ENCODE results near the gene SLCO2A1.

DNA sequence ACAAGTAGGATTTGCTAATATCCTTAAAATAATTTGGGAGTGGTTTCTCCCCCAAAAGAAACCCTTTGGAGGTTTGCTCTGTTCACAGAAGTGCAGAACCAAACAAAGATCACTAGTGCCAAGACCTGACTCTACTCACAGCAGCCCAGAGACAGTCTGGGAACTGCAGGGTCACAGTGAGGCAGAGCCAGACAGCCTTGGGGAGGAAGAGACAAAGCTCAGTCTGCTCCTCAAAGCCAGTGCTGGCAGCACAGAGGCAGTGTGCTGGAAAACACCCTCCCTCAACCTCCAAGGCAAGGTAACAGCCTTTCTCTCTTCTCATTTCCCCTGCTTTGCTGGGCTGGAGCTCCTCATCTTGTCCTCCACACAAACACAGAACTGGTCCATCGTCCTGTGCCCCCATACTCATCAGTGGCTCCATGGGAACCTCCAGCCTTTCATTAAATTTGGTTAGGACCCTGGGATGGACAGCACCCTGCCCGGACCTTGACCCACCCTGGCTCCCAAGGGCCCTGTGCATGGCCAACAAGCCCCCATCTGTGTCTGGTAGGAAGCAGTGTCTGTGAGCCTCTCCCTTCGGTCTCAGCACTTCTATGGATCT is 146.6 kb downstream of the SLCO2A1 start:
- TF ChIP-seq, protein P1, sequence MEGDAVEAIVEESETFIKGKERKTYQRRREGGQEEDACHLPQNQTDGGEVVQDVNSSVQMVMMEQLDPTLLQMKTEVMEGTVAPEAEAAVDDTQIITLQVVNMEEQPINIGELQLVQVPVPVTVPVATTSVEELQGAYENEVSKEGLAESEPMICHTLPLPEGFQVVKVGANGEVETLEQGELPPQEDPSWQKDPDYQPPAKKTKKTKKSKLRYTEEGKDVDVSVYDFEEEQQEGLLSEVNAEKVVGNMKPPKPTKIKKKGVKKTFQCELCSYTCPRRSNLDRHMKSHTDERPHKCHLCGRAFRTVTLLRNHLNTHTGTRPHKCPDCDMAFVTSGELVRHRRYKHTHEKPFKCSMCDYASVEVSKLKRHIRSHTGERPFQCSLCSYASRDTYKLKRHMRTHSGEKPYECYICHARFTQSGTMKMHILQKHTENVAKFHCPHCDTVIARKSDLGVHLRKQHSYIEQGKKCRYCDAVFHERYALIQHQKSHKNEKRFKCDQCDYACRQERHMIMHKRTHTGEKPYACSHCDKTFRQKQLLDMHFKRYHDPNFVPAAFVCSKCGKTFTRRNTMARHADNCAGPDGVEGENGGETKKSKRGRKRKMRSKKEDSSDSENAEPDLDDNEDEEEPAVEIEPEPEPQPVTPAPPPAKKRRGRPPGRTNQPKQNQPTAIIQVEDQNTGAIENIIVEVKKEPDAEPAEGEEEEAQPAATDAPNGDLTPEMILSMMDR (IDR thresholded peaks at IDR 0.05): no peak
- TF ChIP-seq EZH2 (IDR thresholded peaks at IDR 0.05; ENCODE audit: borderline replicate concordance, insufficient read depth, low read depth, low read length, poor library complexity, severe bottlenecking): no peak
